Measurements from ENCODE around the gene GATAD2A.

DNA sequence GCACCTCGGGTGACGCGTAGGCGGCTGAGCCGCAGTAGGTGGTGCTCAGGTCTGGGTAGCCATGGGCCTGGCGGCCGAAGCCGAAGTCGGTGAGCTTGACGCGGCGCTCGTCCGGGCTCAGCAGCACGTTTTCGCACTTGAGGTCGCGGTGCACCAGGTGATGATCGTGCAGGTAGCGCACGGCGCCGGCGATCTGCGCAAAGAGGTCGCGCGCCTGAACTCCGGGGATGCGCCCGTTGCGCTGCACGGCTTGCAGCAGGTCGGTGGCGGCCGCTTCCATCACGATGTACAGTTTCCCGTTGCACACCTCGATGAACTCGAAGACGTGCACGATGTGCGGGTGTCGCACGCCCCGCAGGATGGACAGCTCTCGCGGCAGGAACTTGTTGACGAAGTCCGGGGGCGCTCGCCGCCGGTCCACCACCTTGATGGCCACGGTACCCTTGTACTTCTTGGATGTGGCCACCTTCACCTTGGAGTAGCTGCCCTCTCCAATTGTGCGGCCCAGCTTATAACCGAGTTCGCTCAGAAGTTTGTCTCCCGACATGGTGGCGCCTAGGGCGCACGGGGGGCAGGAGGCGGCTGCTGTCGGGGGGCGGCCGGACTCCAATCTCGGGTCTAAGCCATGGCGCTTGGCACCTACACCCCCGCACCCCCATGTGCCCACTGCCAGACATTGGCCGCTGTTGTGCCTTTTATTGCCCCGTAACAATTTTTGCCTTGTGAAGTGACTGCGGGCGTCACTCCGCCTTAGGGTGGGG, 109.6 kb downstream of the GATAD2A start, which contains the start of gene TSSK6:
- TF ChIP-seq, protein P1, sequence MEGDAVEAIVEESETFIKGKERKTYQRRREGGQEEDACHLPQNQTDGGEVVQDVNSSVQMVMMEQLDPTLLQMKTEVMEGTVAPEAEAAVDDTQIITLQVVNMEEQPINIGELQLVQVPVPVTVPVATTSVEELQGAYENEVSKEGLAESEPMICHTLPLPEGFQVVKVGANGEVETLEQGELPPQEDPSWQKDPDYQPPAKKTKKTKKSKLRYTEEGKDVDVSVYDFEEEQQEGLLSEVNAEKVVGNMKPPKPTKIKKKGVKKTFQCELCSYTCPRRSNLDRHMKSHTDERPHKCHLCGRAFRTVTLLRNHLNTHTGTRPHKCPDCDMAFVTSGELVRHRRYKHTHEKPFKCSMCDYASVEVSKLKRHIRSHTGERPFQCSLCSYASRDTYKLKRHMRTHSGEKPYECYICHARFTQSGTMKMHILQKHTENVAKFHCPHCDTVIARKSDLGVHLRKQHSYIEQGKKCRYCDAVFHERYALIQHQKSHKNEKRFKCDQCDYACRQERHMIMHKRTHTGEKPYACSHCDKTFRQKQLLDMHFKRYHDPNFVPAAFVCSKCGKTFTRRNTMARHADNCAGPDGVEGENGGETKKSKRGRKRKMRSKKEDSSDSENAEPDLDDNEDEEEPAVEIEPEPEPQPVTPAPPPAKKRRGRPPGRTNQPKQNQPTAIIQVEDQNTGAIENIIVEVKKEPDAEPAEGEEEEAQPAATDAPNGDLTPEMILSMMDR (IDR thresholded peaks at IDR 0.05; ENCODE audit: insufficient read depth, low read length) = no peak
- TF ChIP-seq GABPA (IDR thresholded peaks at IDR 0.05; ENCODE audit: low read depth) = no peak
